ENCODE data around the gene MED26. TPM values are rescaled to one million over a fixed set of nuclear protein-coding genes. Genes with fewer than 3 reads are reported as not detected.

MED26 gene
- total RNA-seq, 4 donors from 2014 or later, result 5.4 to 13.9 (median 8.9) TPM

GRCh38 chr19:16541526-16542044 lies 86.4 kb downstream of the MED26 start:
- Histone ChIP-seq H3K36me3 (peaks cover 0 to 30% (median 0%) of the 10 kb centered on the region in 3 donors), H3K27me3 (no peaks in the 10 kb centered on the region), H3K4me1 (peaks cover 0 to 26% (median 8%) of the 10 kb centered on the region in 4 donors), H3K9me3 (no peaks in the 10 kb centered on the region), H3K4me3 (peak overlapping the region; percentile 78 to 99 (median 95)), H3K27ac (peak overlapping the region; percentile 83 to 90 (median 87))
- TF ChIP-seq POLR2A (IDR thresholded peaks at IDR 0.05), result no peak
- no peak for TF ChIP-seq CTCF (IDR thresholded peaks at IDR 0.05)
- no peak for DNase-seq

- H3K36me3 ChIP-seq, result peaks cover 0 to 37% (median 0%) of the 10 kb centered on the region in 3 donors
- H3K27ac ChIP-seq, result no peak overlapping the region
- H3K4me3 ChIP-seq, result peak overlapping the region in 3 of 4 donors; percentile 78 to 99 (median 95)
- no peak for DNase-seq
- H3K9me3 ChIP-seq, result no peaks in the 10 kb centered on the region
- no peaks in the 10 kb centered on the region for H3K27me3 ChIP-seq
- TF ChIP-seq POLR2A (IDR thresholded peaks at IDR 0.05), result no peak
- no peak for TF ChIP-seq CTCF (IDR thresholded peaks at IDR 0.05)
- H3K4me1 ChIP-seq, result peaks cover 0 to 26% (median 8%) of the 10 kb centered on the region in 4 donors
Observed at GRCh38 chr19:16540948-16541347, 87.1 kb downstream of the MED26 start.

GRCh38 chr19:16537111-16537510 lies 90.9 kb downstream of the MED26 start:
- no peak for DNase-seq
- H3K36me3 ChIP-seq, result peaks cover 0 to 75% (median 0%) of the 10 kb centered on the region in 3 donors
- no peak overlapping the region for H3K27ac ChIP-seq
- no peak overlapping the region for H3K4me3 ChIP-seq
- TF ChIP-seq CTCF (IDR thresholded peaks at IDR 0.05) (no peak), POLR2A (IDR thresholded peaks at IDR 0.05) (no peak)
- peaks cover 0 to 11% (median 4%) of the 10 kb centered on the region in 4 donors for H3K4me1 ChIP-seq
- no peaks in the 10 kb centered on the region for H3K9me3 ChIP-seq
- no peaks in the 10 kb centered on the region for H3K27me3 ChIP-seq

GRCh38 chr19:16536130-16536529 lies 91.9 kb downstream of the MED26 start:
- no peak for DNase-seq
- H3K4me1 ChIP-seq, result peaks cover 0 to 7% (median 2%) of the 10 kb centered on the region in 4 donors
- no peaks in the 10 kb centered on the region for H3K9me3 ChIP-seq
- no peak overlapping the region for H3K27ac ChIP-seq
- no peak for TF ChIP-seq POLR2A (IDR thresholded peaks at IDR 0.05)
- no peak for TF ChIP-seq CTCF (IDR thresholded peaks at IDR 0.05)
- H3K36me3 ChIP-seq, result peaks cover 0 to 85% (median 0%) of the 10 kb centered on the region in 3 donors
- H3K4me3 ChIP-seq, result no peak overlapping the region
- no peaks in the 10 kb centered on the region for H3K27me3 ChIP-seq

- no peaks in the 10 kb centered on the region for H3K9me3 ChIP-seq
- peaks cover 0 to 92% (median 0%) of the 10 kb centered on the region in 3 donors for H3K36me3 ChIP-seq
- DNase-seq, result no peak
Observed at GRCh38 chr19:16535381-16535780, 92.6 kb downstream of the MED26 start.

More at GRCh38 chr19:16535381-16535780, 92.6 kb downstream of the MED26 start:
- no peak for TF ChIP-seq POLR2A (IDR thresholded peaks at IDR 0.05)
- TF ChIP-seq CTCF (IDR thresholded peaks at IDR 0.05), result no peak
- H3K27ac ChIP-seq, result no peak overlapping the region
- H3K4me3 ChIP-seq, result no peak overlapping the region
- H3K4me1 ChIP-seq, result no peaks in the 10 kb centered on the region
- H3K27me3 ChIP-seq, result no peaks in the 10 kb centered on the region
